Putamen (tissue), 1 donor: ENCODE data around the gene ZFYVE28.
A peak's percentile ranks its signal among the peaks of the same experiment; 100 is the strongest.

Source experiments
- DNase-seq: peaks from one replicate; pipeline ENCODE4 v3.0.0-alpha.2; 2016; ENCODE audit warnings: low spot score

Gene ZFYVE28

DNA sequence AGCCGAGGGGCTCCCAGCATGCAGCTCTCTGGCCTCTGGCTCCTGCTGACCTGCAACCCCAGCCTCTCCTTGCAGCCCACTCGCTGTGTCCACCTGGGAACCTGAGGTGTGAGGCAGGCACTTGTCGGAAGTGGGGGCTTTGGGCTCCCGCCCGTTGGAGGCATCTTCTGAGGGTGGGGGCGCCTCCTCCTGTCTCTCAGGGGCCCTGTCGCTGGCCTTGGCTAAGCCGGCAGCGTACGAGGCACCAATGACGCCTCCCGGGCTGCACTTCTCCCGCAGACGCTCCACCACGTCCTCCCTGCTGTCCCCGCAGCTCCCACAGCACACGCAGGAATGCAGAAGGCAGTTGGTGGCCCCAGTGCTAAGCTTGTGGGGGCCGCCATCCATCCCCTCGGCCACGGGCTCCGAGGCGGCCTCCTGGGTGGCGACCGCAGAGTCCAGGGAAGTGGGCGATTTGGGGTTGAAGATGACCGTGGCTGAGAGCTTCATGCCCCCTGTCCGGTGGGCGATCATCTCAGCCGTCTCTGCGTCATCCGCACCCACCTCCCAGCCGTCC is 114.0 kb downstream of the ZFYVE28 start:
- DNase-seq, result no peak

GRCh38 chr4:2303686-2304320 is 114.6 kb downstream of the ZFYVE28 start:
- DNase-seq, result no peak

GRCh38 chr4:2303121-2303685 is 115.2 kb downstream of the ZFYVE28 start:
- no peak for DNase-seq

- no peak for DNase-seq
Observed at GRCh38 chr4:2302387-2303119, 115.9 kb downstream of the ZFYVE28 start.

- DNase-seq, result no peak
Observed at GRCh38 chr4:2301806-2302205, 116.6 kb downstream of the ZFYVE28 start.

DNA sequence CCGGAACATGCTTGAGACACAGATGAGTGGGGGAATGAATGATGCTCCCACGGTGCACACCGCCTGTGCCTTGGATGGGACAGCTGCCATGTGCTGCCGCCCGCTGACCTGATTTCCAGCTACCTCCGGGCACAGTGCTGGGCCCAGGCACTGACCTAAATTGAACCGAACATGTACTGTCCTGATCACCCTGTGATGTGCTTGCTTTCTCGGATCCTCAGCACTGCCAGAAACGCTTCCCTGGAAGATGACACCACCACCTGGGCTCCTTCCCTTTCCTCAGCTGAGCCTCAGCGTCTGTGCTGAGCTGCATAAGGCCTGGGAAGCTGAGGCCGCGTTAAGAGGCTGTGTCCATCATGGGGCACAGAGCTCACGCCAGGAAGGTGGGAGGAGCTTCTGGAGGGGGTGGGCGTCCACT is 117.2 kb downstream of the ZFYVE28 start:
- DNase-seq, result no peak

- no peak for DNase-seq
Observed at GRCh38 chr4:2300431-2301224, 117.8 kb downstream of the ZFYVE28 start.

DNA sequence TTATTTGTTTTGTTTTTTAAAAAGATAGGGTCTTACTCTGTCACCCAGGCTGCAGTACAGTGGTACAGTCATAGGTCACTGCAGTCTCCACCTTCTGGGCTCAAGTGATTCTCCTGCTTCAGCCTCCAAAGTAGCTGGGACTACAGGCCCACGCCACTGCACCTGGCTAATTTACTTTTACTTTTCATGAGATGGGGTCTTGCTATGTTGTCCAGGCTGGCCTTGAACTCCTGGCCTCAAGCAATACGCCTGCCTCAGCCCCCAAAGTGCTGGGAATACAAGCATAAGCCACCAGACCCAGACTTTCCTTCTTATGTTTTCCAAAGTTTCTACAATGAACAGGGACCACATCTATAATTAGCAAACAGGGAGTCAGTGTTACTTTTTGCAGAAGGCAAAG is 118.7 kb downstream of the ZFYVE28 start:
- no peak for DNase-seq

GRCh38 chr4:2298532-2298991 is 119.9 kb downstream of the ZFYVE28 start:
- DNase-seq, result no peak

DNA sequence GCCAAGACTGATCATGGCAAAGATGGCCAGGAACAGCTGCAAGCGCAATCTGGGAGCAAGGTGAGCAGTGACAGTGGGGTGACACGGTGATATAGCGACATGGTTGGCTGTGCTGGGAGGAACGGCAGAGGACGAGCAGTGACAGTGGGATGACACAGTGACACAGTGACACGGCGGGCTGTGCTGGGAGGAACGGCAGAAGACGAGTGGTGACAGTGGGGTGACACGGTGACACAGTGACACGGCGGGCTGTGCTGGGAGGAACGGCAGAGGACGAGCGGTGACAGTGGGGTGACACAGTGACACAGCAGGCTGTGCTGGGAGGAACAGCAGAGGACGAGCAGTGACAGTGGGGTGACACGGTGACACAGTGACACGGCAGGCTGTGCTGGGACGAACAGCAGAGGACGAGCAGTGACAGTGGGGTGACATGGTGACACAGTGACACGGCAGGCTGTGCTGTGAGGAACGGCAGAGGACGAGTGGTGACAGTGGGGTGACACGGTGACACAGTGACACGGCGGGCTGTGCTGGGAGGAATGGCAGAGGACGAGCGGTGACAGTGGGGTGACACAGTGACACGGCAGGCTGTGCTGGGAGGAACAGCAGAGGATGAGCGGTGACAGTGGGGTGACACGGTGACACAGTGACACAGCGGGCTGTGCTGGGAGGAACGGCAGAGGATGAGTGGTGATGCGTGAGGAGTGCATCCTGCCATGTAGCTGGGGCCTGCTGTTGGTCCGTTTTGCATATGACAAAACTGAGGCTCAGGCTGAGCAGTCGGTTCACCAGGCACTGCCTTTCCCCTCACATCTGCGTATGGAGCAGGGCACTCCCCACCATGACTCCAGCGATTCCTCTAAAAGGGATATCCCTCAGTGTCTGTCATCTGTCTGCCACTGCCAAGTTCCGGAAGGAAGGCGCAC is 120.6 kb downstream of the ZFYVE28 start:
- DNase-seq, result no peak

DNA sequence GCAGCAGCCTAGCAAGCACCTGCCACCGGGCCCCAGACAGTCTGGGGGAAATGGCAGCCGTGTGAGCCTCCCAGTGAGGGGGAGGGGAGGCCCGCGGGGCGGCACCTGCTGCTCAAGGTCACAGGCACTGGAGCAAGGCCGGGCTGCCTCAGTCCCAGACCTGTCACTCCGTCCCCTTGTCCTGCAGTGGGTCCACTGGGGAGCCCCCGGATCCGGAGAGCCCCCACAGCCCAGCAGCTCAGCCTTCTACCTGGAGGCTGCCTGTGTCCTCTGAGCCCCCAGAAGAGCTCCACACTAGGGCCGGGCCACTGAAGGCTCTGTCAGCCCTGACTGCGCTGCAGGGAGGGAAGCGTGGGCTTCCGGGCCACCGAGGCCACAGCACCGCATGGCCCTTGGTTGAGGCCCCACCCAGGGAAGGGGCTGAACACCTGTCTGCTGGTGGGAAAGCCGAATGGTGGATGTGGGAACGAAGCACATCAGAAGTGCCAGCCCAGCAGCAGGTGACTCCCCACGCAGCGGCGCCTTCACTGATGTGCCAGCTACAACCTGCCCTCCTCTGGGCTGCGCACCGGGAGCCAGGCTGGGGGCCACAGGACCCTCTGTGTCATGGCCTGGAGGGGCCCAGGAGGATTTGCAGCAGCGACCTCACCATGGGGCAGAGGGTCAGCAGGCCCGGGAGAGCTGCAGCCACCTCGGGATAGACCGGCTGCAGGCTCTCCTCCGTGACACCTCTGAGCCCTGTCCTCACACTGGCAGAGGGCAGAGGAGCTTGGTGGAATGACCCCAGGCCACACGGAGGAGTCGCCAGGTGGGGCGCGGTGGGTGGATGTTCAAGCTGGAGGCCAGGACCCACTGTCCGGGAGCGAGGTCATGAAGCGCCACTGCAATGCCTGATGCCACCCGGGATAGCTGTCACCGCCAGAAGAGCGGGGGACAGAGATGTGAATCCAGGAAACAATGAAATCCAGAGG is 121.5 kb downstream of the ZFYVE28 start:
- no peak for DNase-seq

DNA sequence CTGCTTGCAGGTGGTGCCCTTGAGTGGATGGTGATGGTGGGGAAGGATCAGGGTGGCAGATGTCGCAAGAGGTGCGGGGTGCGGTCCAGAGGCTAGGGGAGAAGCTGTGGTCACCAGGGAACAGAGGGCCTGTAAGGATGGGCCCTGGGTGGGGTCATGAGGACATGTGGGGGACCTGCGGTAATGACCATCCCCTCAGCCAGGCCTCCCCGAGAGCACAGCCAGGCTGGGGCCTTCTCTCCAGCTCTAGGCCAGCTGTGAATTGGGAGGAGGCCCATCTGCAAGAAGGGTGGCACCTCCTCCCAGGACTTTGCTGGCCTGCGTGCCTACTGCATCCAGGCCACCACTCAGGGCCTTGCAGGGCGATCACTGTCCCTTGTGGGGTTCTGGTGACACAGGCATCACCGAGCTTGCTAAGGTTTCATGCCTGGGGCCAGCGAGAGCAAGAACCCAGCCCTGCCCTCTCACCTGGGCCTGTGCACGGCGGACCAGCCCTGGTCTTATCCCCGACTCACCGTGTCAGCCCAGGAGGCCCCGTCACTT is 122.5 kb downstream of the ZFYVE28 start:
- DNase-seq, result no peak

DNA sequence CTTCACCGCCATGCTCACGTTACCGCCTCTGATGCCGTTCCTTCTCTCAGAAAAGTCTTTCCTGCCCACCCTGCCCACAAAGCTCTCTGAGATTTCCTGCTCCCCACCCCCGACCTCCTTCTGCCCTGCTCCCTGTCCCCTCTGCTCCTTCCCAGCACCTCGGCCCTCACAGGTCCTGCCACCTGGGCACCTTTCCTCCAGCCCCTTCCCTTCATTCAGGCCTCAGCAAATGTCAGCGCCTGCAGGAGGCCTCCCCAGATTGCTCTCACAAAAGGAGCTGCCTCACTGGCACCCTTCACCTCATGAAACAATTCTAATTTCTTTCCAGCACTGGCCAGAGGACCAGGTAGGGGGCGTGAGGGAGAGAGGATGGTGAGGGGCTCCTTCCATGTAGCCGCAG is 122.9 kb downstream of the ZFYVE28 start:
- DNase-seq, result no peak

- no peak for DNase-seq
Observed at GRCh38 chr4:2292646-2293108, 125.8 kb downstream of the ZFYVE28 start.

- DNase-seq, result no peak
Observed at GRCh38 chr4:2291705-2292645, 126.5 kb downstream of the ZFYVE28 start.

DNA sequence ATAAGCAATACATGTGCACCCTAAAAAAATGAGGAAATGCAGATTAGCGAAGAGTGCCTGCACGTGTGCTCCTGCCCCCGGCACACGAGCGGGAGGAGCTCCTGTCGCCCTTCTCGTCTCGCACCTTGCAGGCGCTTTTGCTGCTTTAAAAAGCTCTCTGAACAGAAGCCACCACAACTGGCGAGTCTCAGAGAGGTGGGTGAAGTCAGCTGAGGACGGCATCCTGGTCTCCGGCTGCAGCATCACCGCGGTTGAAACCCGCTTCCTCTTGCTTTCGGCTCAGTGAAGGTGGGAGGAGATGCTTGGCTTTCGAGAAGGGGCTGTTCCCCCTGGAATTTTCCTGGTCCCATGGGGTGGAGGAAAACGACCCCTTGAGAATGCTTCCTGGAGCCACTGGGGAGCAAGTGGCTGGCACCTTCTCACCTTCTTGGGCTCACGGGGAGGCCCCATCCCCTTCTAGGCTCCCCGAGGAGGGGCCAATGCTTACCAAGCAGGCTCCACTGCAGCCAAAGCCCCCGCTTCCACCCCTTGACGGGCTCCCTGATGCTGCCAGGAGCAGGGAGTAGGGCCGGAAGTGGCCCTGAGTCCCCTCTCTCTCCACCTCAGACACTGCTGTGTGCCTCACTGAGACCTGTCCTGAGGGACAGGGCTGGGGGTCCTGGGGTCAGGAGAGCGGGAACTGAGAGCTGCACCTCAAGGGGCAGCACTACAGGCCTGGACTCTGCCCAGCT is 127.3 kb downstream of the ZFYVE28 start:
- peak; percentile 42 for DNase-seq

- no peak for DNase-seq
Observed at GRCh38 chr4:2290488-2290887, 128.0 kb downstream of the ZFYVE28 start.

GRCh38 chr4:2289955-2290333 is 128.5 kb downstream of the ZFYVE28 start:
- no peak for DNase-seq
